ENCODE data around the gene GPC1. TPM values are rescaled to one million over a fixed set of nuclear protein-coding genes. Genes with fewer than 3 reads are reported as not detected.
"Not testable (repeated sequence)": the region's sequence is repeated elsewhere in the genome, so short reads cannot be mapped to it uniquely, and the experiment has no call there.

Gene GPC1
- total and polyA plus RNA-seq, 2 donors (not counting 3 experiments of a cell fraction or from before 2014, with no cell fraction given), result 9.6 to 31.1 TPM

- TF ChIP-seq GATA2 (IDR thresholded peaks at IDR 0.05; ENCODE audit: insufficient read depth, insufficient read length, low read depth, low read length) (no peak), EZH2 (IDR thresholded peaks at IDR 0.05; ENCODE audit: borderline replicate concordance, low read depth, low read length, severe bottlenecking) (no peak), POLR2AphosphoS5 (IDR thresholded peaks at IDR 0.05; ENCODE audit: insufficient read depth, low read depth, low read length) (no peak), POLR2A (IDR thresholded peaks at IDR 0.05; ENCODE audit: low read depth, low read length) (no peak), MYC (IDR thresholded peaks at IDR 0.05; ENCODE audit: low read depth, low read length) (no peak), FOS (IDR thresholded peaks at IDR 0.05; ENCODE audit: borderline replicate concordance, insufficient read depth, low read length) (no peak), MAX (IDR thresholded peaks at IDR 0.05; ENCODE audit: insufficient read depth, insufficient read length) (no peak), JUN (IDR thresholded peaks at IDR 0.05; ENCODE audit: borderline replicate concordance, insufficient read depth, insufficient read length, low read depth) (no peak), CTCF (IDR thresholded peaks at IDR 0.05; ENCODE audit: extremely low read depth in 1 of 2, insufficient read depth in 1 of 2, low read depth in 1 of 2, low read length in 2 of 2) (no peak)
- H3K4me3 ChIP-seq (replicated peaks in 1 of 3; ENCODE audit: insufficient read depth in 1 of 3, low read depth in 1 of 3, low read length in 3 of 3), result no peak overlapping the region
- dilution Hi-C loops (cut with MboI; ENCODE audit: extremely low pct_ligation_motif_present, low sequenced_read_pairs), result no loop called here
- DNase-seq (ENCODE audit: low read depth, low spot score) (no peak), FAIRE-seq (no peak)
- H3K4me1 ChIP-seq (ENCODE audit: control insufficient read depth, extremely low read depth, insufficient read depth, low read length), result peaks cover 8% of the 10 kb centered on the region
- BruUV-seq (replicated peaks), result no TSS peak
- ChIA-PET CTCF (no interaction called here), POLR2A (no interaction called here)
- no peak overlapping the region for H3K4me2 ChIP-seq (ENCODE audit: insufficient read depth, low read length)
- H3K27ac ChIP-seq (ENCODE audit: insufficient read depth, low read depth, low read length), result no peak overlapping the region
- no peaks in the 10 kb centered on the region for H3K9me1 ChIP-seq (replicated peaks; ENCODE audit: control insufficient read depth, extremely low read depth, insufficient read depth, low read length)
- H2AFZ ChIP-seq (ENCODE audit: low read depth, low read length), result no peak overlapping the region
- no peaks in the 10 kb centered on the region for H3K36me3 ChIP-seq (ENCODE audit: control insufficient read depth in 2 of 2, extremely low read depth in 1 of 2, insufficient read depth in 2 of 2, low read length in 2 of 2)
- no peaks in the 10 kb centered on the region for H3K27me3 ChIP-seq (ENCODE audit: control insufficient read depth in 2 of 2, insufficient read depth in 2 of 2, low read length in 2 of 2)
- H3K9ac ChIP-seq (replicated peaks; ENCODE audit: extremely low read depth, insufficient read depth, low read length), result no peak overlapping the region
- no peaks in the 10 kb centered on the region for H4K20me1 ChIP-seq (replicated peaks; ENCODE audit: control insufficient read depth, extremely low read depth, insufficient read depth, low read length)
- H3K9me3 ChIP-seq (replicated peaks; ENCODE audit: control insufficient read depth, insufficient read depth, low read length), result no peaks in the 10 kb centered on the region
- intact Hi-C loops (cut with micrococcal nuclease), result loop anchor here (2.0 kb wide), 1 partner anchor 48 kb away; the partner anchor contains the start of gene GPC1
- H3K79me2 ChIP-seq (ENCODE audit: control insufficient read depth, insufficient read depth, low read length), result no peaks in the 10 kb centered on the region
Measured at GRCh38 chr2:240386326-240386725, 49.1 kb upstream of the GPC1 start.

GRCh38 chr2:240386743-240387142 is 48.7 kb upstream of the GPC1 start:
- H3K79me2 ChIP-seq (ENCODE audit: control insufficient read depth, insufficient read depth, low read length); DNase-seq (ENCODE audit: low read depth, low spot score); H3K27ac ChIP-seq (ENCODE audit: insufficient read depth, low read depth, low read length); H3K4me1 ChIP-seq (ENCODE audit: control insufficient read depth, extremely low read depth, insufficient read depth, low read length); H3K4me3 ChIP-seq (replicated peaks in 1 of 3; ENCODE audit: insufficient read depth in 1 of 3, low read depth in 1 of 3, low read length in 3 of 3); H3K27me3 ChIP-seq (ENCODE audit: control insufficient read depth in 2 of 2, insufficient read depth in 2 of 2, low read length in 2 of 2); H2AFZ ChIP-seq (ENCODE audit: low read depth, low read length); dilution Hi-C loops (cut with MboI; ENCODE audit: extremely low pct_ligation_motif_present, low sequenced_read_pairs); H3K4me2 ChIP-seq (ENCODE audit: insufficient read depth, low read length); H3K9me1 ChIP-seq (replicated peaks; ENCODE audit: control insufficient read depth, extremely low read depth, insufficient read depth, low read length); FAIRE-seq; H3K36me3 ChIP-seq (ENCODE audit: control insufficient read depth in 2 of 2, extremely low read depth in 1 of 2, insufficient read depth in 2 of 2, low read length in 2 of 2); H3K9ac ChIP-seq (replicated peaks; ENCODE audit: extremely low read depth, insufficient read depth, low read length); H3K9me3 ChIP-seq (replicated peaks; ENCODE audit: control insufficient read depth, insufficient read depth, low read length); POLR2A ChIA-PET; BruUV-seq (replicated peaks); H4K20me1 ChIP-seq (replicated peaks; ENCODE audit: control insufficient read depth, extremely low read depth, insufficient read depth, low read length); CTCF ChIA-PET: not testable (repeated sequence)
- intact Hi-C loops (cut with micrococcal nuclease), result loop anchor here (2.0 kb wide), 1 partner anchor 48 kb away; the partner anchor contains the start of gene GPC1
